ENCODE results near the gene BAD. TPM values are rescaled to one million over a fixed set of nuclear protein-coding genes. Genes with fewer than 3 reads are reported as not detected.
A peak's percentile ranks its signal among the peaks of the same experiment; 100 is the strongest.

The BAD gene
- total and polyA plus RNA-seq, 2 of the 13 experiments (the other 11 are each of a cell fraction or from before 2014, with no cell fraction given): 17.9 to 28.5 TPM

DNA sequence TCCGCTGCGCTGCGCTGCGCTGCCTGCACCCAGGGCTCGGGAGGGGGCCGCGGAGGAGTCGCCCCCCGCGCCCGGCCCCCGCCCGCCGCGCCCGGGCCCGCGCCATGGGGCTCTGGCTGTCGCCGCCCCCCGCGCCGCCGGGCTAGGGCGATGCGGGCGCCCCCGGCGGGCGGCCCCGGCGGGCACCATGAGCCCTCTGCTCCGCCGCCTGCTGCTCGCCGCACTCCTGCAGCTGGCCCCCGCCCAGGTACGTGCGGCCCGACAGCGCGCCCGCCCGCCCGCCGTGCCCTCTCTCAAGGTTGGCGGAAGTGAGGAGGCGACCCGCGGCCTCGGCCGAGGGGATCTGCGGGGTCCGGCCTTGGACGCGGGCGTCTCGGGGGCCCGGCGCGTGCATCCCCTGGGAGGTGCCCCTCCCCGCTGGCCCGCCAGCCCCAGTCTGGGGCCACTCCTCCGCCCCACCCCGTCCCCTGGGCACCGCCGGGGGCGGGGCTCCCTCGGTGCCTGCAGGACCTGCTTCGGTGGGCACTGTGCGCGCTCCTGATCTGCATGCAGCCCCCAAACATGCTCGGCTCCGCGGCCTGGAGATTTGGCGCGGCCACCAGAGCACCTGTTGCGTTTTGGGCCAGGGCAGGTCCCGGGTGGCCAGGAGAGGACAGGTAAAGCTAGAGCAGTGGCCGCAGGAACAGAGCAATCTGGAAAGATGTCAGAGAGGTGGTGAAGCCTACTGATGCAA is 49.7 kb downstream of the BAD start (continued):
- TF ChIP-seq, protein P1, sequence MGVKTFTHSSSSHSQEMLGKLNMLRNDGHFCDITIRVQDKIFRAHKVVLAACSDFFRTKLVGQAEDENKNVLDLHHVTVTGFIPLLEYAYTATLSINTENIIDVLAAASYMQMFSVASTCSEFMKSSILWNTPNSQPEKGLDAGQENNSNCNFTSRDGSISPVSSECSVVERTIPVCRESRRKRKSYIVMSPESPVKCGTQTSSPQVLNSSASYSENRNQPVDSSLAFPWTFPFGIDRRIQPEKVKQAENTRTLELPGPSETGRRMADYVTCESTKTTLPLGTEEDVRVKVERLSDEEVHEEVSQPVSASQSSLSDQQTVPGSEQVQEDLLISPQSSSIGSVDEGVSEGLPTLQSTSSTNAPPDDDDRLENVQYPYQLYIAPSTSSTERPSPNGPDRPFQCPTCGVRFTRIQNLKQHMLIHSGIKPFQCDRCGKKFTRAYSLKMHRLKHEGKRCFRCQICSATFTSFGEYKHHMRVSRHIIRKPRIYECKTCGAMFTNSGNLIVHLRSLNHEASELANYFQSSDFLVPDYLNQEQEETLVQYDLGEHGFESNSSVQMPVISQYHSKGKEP (CRISPR knock-in tag; IDR thresholded peaks at IDR 0.05): no peak
- TF ChIP-seq MTA3 (CRISPR knock-in tag; IDR thresholded peaks at IDR 0.05) (no peak), ELF4 (CRISPR knock-in tag; IDR thresholded peaks at IDR 0.05; ENCODE audit: borderline replicate concordance) (no peak), GABPA (IDR thresholded peaks at IDR 0.05; ENCODE audit: low read depth, low read length) (no peak), GABPA (CRISPR knock-in tag; IDR thresholded peaks at IDR 0.05; ENCODE audit: low read depth) (no peak), ZNF737 (CRISPR knock-in tag; IDR thresholded peaks at IDR 0.05; ENCODE audit: borderline replicate concordance) (no peak), PLRG1 (conservative IDR thresholded peaks at IDR 0.05) (no peak), NFRKB (IDR thresholded peaks at IDR 0.05) (no peak), TBP (CRISPR knock-in tag; IDR thresholded peaks at IDR 0.05) (no peak), DPF2 (CRISPR knock-in tag; IDR thresholded peaks at IDR 0.05; ENCODE audit: borderline replicate concordance, low read depth) (no peak), BCL6 (CRISPR knock-in tag; IDR thresholded peaks at IDR 0.05) (no peak), CCDC6 (CRISPR knock-in tag; IDR thresholded peaks at IDR 0.05) (no peak), ARNT2 (CRISPR knock-in tag; IDR thresholded peaks at IDR 0.05; ENCODE audit: low read depth) (0 out of 2 replicates have a peak, but pooled peaks have one; percentile 50), ZNF557 (CRISPR knock-in tag; IDR thresholded peaks at IDR 0.05) (no peak), ARNTL (CRISPR knock-in tag; IDR thresholded peaks at IDR 0.05) (peak; percentile 54; the same call in 1 of the 2 replicates), ZNF777 (CRISPR knock-in tag; IDR thresholded peaks at IDR 0.05) (peak; percentile 82), ZMAT3 (CRISPR knock-in tag; conservative IDR thresholded peaks at IDR 0.05) (no peak), ZNF569 (CRISPR knock-in tag; IDR thresholded peaks at IDR 0.05; ENCODE audit: borderline replicate concordance) (no peak)
- TF ChIP-seq, protein P2, sequence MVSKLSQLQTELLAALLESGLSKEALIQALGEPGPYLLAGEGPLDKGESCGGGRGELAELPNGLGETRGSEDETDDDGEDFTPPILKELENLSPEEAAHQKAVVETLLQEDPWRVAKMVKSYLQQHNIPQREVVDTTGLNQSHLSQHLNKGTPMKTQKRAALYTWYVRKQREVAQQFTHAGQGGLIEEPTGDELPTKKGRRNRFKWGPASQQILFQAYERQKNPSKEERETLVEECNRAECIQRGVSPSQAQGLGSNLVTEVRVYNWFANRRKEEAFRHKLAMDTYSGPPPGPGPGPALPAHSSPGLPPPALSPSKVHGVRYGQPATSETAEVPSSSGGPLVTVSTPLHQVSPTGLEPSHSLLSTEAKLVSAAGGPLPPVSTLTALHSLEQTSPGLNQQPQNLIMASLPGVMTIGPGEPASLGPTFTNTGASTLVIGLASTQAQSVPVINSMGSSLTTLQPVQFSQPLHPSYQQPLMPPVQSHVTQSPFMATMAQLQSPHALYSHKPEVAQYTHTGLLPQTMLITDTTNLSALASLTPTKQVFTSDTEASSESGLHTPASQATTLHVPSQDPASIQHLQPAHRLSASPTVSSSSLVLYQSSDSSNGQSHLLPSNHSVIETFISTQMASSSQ (IDR thresholded peaks at IDR 0.05; ENCODE audit: low read depth): no peak
- TF ChIP-seq, protein P2 (CRISPR knock-in tag; IDR thresholded peaks at IDR 0.05; ENCODE audit: borderline replicate concordance): no peak
- TF ChIP-seq, protein P3, sequence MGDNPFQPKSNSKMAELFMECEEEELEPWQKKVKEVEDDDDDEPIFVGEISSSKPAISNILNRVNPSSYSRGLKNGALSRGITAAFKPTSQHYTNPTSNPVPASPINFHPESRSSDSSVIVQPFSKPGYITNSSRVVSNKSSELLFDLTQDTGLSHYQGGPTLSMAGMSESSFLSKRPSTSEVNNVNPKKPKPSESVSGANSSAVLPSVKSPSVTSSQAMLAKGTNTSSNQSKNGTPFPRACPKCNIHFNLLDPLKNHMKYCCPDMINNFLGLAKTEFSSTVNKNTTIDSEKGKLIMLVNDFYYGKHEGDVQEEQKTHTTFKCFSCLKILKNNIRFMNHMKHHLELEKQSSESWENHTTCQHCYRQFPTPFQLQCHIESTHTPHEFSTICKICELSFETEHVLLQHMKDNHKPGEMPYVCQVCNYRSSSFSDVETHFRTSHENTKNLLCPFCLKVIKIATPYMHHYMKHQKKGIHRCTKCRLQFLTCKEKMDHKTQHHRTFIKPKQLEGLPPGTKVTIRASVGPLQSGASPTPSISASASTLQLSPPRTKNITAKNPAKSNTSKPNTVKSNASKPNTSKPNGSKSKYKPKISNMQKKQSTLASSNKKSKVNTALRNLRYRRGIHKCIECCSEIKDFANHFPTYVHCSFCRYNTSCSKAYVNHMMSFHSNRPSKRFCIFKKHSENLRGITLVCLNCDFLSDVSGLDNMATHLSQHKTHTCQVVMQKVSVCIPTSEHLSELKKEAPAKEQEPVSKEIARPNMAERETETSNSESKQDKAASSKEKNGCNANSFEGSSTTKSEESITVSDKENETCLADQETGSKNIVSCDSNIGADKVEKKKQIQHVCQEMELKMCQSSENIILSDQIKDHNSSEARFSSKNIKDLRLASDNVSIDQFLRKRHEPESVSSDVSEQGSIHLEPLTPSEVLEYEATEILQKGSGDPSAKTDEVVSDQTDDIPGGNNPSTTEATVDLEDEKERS (CRISPR knock-in tag; IDR thresholded peaks at IDR 0.05): no peak
- TF ChIP-seq, protein P4, sequence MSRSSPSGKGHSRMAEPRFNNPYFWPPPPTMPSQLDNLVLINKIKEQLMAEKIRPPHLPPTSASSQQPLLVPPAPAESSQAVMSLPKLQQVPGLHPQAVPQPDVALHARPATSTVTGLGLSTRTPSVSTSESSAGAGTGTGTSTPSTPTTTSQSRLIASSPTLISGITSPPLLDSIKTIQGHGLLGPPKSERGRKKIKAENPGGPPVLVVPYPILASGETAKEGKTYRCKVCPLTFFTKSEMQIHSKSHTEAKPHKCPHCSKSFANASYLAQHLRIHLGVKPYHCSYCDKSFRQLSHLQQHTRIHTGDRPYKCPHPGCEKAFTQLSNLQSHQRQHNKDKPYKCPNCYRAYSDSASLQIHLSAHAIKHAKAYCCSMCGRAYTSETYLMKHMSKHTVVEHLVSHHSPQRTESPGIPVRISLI (CRISPR knock-in tag; IDR thresholded peaks at IDR 0.05; ENCODE audit: borderline replicate concordance): no peak
